ENCODE data around the gene GNB1L.

DNA sequence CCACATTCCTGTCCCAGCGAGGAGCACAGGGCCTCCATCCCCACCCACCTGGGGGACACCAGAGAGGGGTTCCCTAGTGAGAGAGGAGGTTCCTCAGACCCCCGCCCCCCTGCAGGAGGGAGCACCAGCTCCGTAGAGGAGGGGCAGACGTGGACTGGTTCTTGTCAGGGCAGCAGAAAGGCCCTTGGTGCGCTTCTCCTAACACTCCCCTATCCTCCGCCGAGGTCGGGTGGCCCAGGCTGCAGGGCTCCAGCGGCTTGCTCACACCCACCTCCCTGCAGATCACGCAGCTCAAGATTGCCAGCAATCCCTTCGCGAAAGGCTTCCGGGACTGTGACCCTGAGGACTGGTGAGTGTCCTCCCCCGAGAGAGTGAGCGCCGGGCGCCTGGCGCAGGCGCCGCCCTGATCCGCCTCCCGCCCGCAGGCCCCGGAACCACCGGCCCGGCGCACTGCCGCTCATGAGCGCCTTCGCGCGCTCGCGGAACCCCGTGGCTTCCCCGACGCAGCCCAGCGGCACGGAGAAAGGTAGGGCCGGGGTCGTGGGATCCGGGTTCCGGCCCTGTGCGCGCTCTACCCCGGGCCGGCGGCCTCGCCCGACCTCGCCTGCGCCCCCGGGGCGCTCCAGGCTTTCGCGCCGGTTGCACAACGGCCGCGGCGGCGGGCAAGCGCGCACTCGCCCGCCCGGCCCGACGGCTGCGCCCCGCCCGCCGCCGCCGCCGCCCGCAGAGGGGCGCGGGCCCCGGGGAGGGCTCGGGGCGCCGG is 89.0 kb downstream of the GNB1L start:
- TF ChIP-seq EZH2 (IDR thresholded peaks at IDR 0.05; ENCODE audit: low read length, unreplicated experiment), result no peak
- no peak for TF ChIP-seq CTCF (conservative IDR thresholded peaks at IDR 0.05; ENCODE audit: low read depth, low read length)
- TF ChIP-seq EZH2phosphoT487 (IDR thresholded peaks at IDR 0.05; ENCODE audit: borderline replicate concordance, low read length), result no peak
